NCI-H82 treated with DMSO at 0.1 percent for 48 hours (cell line): Measurements from ENCODE around the gene MEIS1.

ENCODE experiments used
- DNase-seq: peaks from one replicate; lab custom pipeline; 2025; ENCODE audit not compliant: unreplicated experiment; lab: John Stamatoyannopoulos, UW

The MEIS1 gene

DNA sequence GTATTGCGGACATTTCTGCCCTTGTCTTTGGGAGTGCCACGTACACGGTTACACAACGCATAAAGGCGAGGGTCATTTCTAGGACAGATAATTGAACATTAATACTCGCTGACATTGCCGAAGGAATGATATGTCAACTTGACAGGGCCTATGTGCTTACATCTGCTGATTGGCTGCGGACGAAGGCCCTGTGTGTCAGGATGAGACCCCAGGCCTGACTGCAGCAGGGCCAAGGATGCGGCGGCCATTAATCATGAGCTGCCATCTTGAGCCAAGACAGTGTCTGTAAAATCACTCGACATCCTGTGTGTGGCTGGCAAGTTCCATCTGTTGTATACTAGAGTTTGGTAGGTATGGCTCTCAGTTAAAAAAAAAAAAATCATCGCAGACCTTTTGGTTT lies 96.6 kb downstream of the MEIS1 start:
- DNase-seq: no peak

GRCh38 chr2:66532972-66533868 lies 98.3 kb downstream of the MEIS1 start:
- no peak for DNase-seq

GRCh38 chr2:66534461-66534860 lies 99.5 kb downstream of the MEIS1 start:
- DNase-seq: no peak

GRCh38 chr2:66535574-66536289 lies 100.8 kb downstream of the MEIS1 start:
- no peak for DNase-seq

DNA sequence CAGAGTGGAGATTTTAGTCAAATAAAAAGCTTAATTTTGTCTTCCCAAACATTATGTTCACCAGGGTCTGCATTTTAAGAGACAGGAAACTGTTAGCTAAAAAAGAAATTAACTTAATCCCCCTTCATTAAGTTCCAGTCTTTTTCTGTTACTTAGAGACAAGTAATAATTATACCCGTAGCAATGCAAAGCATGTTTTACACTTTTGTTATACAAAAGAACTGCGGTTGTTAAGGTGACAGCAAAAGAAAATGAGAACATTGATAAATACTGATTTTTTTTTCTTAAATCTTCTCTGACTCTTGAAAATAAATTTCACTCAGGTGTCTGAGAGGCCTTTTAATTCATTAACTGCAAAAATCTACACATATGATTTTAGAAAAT lies 101.4 kb downstream of the MEIS1 start:
- DNase-seq: no peak

DNA sequence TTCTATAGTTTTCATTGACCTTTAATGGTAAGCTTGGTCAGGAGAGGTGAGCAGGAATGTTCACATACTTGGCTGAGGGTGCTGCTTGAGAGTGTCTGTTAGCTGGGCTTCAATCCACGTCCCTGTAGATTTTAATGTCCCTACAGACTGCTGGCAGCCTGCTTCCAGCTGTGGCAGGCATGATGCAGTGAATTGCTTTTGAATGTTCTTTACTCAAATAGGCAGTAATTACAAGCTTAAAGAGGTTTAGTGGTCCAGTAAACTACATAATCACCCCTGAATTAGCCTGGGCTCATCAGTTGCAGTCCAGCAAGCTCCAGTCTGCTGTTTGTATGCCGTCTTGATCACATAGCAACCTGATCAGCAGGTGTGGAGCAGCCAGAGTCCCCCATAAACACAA lies 102.1 kb downstream of the MEIS1 start:
- peak; percentile 96 for DNase-seq

GRCh38 chr2:66538291-66538690 lies 103.4 kb downstream of the MEIS1 start:
- no peak for DNase-seq

GRCh38 chr2:66539452-66539851 lies 104.5 kb downstream of the MEIS1 start:
- no peak for DNase-seq

DNA sequence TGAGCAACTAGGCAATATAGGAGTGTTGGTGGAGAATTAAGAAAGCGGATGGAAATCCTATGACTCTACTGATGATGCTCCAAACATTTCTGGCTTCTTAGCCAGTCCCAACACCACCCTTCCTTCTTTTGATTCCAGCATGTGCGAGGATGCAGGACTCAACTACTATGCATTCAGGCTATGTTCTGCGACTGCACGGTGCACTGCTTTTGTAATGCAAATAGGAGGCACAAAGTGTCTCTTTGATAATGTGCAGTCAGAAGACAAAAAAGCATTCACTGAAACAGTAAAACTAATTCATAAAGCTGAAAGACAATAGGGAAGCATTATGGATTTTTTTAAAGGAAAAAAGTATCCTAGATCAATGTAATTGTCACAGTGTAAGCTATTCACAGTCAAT lies 106.7 kb downstream of the MEIS1 start:
- no peak for DNase-seq

GRCh38 chr2:66543257-66543767 lies 108.4 kb downstream of the MEIS1 start:
- DNase-seq: no peak

DNA sequence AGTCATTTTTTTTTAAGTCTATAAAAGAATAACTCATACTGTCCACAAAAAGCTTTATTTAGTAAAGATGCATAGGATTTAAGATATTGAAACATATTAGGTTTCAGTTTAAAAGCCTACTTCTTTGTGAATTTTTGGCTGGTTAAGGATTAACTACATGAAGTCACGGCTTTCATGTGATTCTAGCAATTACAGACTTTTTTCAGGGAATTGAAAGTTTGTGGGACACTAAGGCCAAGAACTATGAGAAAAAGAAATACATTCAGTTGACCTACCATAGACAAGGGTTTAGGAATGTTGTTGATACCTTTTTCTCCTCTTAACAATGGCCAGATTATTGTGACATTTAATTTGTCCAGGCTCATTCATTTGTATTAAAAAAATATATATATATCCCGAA lies 109.3 kb downstream of the MEIS1 start:
- DNase-seq: no peak

- DNase-seq: no peak
Observed at GRCh38 chr2:66545258-66545657, 110.3 kb downstream of the MEIS1 start.

- no peak for DNase-seq
Observed at GRCh38 chr2:66547118-66547517, 112.2 kb downstream of the MEIS1 start.

- DNase-seq: no peak
Observed at GRCh38 chr2:66547887-66548286, 113.0 kb downstream of the MEIS1 start.

DNA sequence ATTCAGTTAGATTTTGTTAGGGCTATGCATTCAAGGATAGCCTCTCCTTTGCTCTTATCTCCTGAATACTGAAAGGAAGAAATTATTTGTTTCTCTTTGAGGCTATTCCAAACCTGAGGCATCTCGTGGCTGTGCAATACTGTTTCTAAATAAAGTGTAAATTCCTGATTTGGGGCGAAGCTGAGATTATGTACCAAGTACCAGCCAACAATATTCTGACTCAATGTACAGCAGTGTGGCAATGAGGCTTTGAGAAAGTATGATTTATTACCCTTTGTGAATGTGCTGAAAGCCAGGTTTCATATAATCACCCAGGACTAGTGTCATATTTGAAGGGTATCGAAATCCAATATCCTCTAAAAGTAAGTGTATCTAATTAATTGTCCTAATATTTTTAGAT lies 113.5 kb downstream of the MEIS1 start:
- no peak for DNase-seq

DNA sequence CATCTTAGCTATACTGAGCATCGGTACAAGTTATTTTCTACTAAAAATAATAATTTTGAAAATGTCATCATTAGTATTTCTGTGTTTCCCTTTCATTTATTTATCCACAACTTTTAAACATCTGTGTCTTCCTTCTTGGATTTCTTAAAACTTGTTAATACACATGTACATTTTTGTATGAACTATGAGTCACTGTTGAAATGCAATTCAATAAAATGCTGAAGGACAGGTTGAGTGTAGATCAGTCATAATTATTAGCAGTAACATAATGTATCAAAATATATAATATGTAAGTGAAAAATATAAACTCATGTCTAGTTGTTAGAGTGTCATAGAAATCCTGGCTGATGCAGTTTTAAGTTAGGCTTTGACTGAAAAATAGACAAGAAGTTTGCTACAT lies 115.9 kb downstream of the MEIS1 start:
- DNase-seq: no peak

DNA sequence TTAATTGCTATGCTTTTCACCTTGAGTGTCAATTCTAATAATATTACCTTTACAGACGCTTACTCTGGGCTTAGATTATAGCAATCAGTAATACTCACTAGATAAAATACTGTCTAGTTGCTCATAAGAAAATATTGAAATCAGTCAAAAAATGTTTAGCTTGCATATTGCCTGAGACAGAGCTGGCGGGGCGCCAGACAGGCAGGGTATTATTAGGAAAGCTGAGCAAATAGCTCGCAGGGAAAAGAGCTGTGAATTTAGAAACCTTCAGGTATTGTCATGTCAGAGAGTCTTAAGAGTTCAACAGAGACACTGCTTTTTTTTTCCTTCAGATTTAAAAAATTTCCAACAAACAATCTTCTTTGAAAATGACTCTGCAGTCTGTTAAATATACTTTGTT lies 118.4 kb downstream of the MEIS1 start:
- no peak for DNase-seq

DNA sequence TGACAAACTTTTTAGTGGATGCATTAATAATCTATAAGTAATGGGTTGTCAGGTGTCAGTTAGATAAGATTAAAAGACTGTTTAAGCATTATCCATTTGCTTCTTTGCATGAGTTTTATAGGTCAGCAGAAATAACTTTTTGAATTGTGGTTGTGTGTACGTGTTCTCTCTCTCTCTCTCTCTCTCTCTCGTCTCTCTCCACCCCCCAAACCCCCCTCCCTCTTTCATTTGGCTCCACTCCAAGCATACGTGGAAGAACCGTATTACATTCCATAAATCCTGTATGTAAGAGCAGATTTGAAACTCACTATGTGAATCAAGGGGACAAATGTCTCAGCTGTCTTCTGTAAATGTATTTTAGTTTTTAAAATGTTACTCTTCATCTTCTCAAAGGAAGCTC lies 120.2 kb downstream of the MEIS1 start:
- DNase-seq: no peak

- no peak for DNase-seq
Observed at GRCh38 chr2:66555501-66556324, 120.8 kb downstream of the MEIS1 start.

- DNase-seq: no peak
Observed at GRCh38 chr2:66559672-66560071, 124.7 kb downstream of the MEIS1 start.

DNA sequence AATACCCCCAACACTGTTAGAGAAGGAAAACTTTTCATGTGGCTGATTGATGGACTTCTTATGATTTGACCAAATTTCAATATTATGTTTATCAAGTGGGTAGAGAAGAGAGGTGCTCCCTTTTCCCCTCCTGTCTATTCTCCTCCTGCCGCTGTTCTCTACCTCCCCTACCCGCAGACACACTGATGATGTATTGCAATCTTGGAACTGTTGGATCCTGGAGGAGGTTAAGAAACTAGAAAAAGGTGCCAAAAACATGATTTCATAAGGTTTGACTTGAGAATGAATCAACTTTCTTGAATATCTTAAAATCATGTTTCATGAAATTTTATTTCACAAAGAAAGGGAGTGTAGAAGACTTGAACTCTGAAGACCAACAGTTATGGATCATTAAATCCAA lies 125.8 kb downstream of the MEIS1 start:
- no peak for DNase-seq
